Tibial nerve (tissue), 4 donors: ENCODE results near the gene BMP8B. TPM values are rescaled to one million over a fixed set of nuclear protein-coding genes. Genes with fewer than 3 reads are reported as not detected.

ENCODE experiments used
- DNase-seq, 2 donors: peaks; one replicate each; pipeline ENCODE4 v3.0.0-alpha.2; 2019; ENCODE audit warnings: low spot score in 2 of 2
- H3K27ac ChIP-seq, 4 donors: fragments of 200-600 bp; sonication (generic) in 3 of 4; one replicate each; pipeline ENCODE4 v1.5.1; 2017 to 2019; ENCODE audit warnings: mild to moderate bottlenecking in 1 of 4
- H3K27me3 ChIP-seq, 2 donors: fragments of 200-600 bp; sonication (generic) in 1 of 2; one replicate each; pipeline versions ENCODE4 v1.5.1 to v1.6.0; 2017 to 2019
- H3K36me3 ChIP-seq, 3 donors: fragments of 200-600 bp; sonication (generic); one replicate each; pipeline ENCODE4 v1.5.1; 2018 to 2019
- H3K4me1 ChIP-seq, 4 donors: fragments of 200-600 bp; sonication (generic) in 3 of 4; one replicate each; pipeline ENCODE4 v1.5.1; 2017 to 2019
- H3K4me3 ChIP-seq, 4 donors: fragments of 200-600 bp; sonication (generic) in 3 of 4; one replicate each; pipeline ENCODE4 v1.5.1; 2017 to 2019; ENCODE audit warnings: mild to moderate bottlenecking in 1 of 4, moderate library complexity in 1 of 4
- H3K9me3 ChIP-seq, 4 donors: fragments of 200-600 bp; sonication (generic) in 3 of 4; one replicate each; pipeline ENCODE4 v1.5.1; 2017 to 2019
- EP300 ChIP-seq, 2 donors: sonication (generic); formaldehyde crosslinking; IDR thresholded peaks; one replicate each; pipeline ENCODE4 v1.6.1; 2017; ENCODE audit warnings: antibody characterized with exemption in 2 of 2, mild to moderate bottlenecking in 1 of 2
- POLR2A ChIP-seq, 2 donors: fragments of 450-650 bp; IDR thresholded peaks; one replicate each; pipeline ENCODE4 v1.6.1; 2017; ENCODE audit warnings: antibody characterized with exemption in 2 of 2, mild to moderate bottlenecking in 2 of 2, moderate library complexity in 2 of 2
- WGBS, 2 donors: methylation state at CpG; one replicate each; pipeline ENCODE4 v1.1.5; 2018; 5-methylcytosine and 5-hydroxymethylcytosine counted together
- total RNA-seq, 4 donors: library from RNA; depleted of rRNA; stranded (reverse); fragments of >200 nt; gene quantifications; one replicate each; pipeline ENCODE4 v1.1.0, GENCODE V29; 2016
- TF ChIP-seq, protein P1 (sequence below), 5 experiments: fragments of 200-600 bp in 3 of 5; fragments of 450-650 bp in 2 of 5; sonication (generic) in 3 of 5; IDR thresholded peaks; one replicate each; pipeline ENCODE4 v1.5.1; 2016 to 2019; ENCODE audit warnings: antibody characterized with exemption in 5 of 5, mild to moderate bottlenecking in 3 of 5, moderate library complexity in 2 of 5

The BMP8B gene
- total RNA-seq, 4 donors from 2014 or later, result 13.6 to 33.9 (median 29.5) TPM

DNA sequence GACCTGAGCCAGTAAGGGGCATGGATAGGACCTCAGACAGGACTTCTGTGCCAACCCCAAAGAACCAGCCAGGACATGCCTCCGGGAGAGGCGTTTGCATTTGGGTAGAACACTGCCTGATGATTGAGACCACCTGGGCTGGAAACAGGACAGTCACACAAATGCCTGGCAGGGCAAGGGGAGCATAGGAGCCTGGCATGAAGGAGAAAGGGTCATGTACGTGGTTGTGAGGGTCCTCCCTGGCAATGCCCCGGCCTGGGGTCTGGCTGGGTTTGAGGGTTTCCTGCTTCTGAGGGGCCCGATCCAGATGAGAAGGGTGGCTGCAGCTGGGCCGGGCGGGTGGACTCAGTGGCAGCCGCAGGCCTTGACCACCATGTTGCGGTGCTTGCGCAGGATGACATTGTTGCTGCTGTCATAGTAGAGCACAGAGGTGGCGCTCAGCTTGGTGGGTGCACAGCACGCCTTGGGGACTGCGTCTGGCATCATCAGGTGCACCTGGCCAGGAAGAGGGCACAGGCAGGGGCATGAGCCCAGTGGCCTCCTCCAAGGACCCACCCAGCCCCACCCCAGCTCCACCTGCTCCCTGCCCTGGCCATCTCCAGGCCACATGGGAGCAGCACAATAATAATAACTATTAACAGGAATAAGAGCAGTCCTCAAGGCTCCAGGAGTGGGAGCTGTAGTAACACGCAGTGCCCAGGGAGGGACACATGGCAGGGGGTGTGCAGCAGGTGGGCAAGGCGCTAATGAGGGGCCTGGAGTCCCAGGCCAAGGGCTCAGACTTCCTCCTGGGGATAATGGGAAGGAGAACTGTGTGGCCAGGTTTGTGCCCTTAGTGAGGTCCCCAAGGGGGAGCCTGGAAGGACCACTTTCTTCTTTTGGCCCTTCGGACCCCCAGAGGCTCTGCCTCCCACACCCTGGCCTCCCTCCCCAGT is 28.3 kb downstream of the BMP8B start:
- Histone ChIP-seq H3K27ac (no peak overlapping the region), H3K27me3 (no peaks in the 10 kb centered on the region), H3K4me3 (no peak overlapping the region), H3K36me3 (peaks cover 0 to 81% (median 0%) of the 10 kb centered on the region in 3 donors), H3K9me3 (no peaks in the 10 kb centered on the region), H3K4me1 (no peaks in the 10 kb centered on the region)
- WGBS, 2 donors, result 90 to 96% methylated on average over 14 to 16 of the region's 16 CpGs
- DNase-seq, result no peak
- TF ChIP-seq POLR2A (IDR thresholded peaks at IDR 0.05) (no peak), EP300 (IDR thresholded peaks at IDR 0.05) (no peak)
- TF ChIP-seq, protein P1, sequence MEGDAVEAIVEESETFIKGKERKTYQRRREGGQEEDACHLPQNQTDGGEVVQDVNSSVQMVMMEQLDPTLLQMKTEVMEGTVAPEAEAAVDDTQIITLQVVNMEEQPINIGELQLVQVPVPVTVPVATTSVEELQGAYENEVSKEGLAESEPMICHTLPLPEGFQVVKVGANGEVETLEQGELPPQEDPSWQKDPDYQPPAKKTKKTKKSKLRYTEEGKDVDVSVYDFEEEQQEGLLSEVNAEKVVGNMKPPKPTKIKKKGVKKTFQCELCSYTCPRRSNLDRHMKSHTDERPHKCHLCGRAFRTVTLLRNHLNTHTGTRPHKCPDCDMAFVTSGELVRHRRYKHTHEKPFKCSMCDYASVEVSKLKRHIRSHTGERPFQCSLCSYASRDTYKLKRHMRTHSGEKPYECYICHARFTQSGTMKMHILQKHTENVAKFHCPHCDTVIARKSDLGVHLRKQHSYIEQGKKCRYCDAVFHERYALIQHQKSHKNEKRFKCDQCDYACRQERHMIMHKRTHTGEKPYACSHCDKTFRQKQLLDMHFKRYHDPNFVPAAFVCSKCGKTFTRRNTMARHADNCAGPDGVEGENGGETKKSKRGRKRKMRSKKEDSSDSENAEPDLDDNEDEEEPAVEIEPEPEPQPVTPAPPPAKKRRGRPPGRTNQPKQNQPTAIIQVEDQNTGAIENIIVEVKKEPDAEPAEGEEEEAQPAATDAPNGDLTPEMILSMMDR (IDR thresholded peaks at IDR 0.05), result no peak

DNA sequence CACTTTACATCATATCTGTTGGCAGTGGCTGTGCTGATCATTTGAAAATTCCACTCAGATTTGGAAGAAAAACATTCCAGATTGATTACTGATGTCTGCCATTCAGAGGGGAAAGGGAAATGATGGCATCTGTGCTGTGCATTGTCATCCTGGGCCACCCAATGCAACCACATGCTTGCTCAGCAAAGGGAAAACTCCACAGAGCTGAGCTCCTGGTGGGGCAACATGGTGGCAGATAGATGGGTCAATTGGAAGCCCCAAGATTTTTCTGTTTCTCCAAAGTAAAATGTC is 29.3 kb downstream of the BMP8B start:
- no peak for DNase-seq
- Histone ChIP-seq H3K4me3 (no peak overlapping the region), H3K9me3 (no peaks in the 10 kb centered on the region), H3K4me1 (no peaks in the 10 kb centered on the region), H3K27me3 (no peaks in the 10 kb centered on the region), H3K36me3 (peaks cover 2 to 91% (median 3%) of the 10 kb centered on the region in 3 donors), H3K27ac (no peak overlapping the region)
- TF ChIP-seq POLR2A (IDR thresholded peaks at IDR 0.05), result no peak
- TF ChIP-seq, protein P1 (IDR thresholded peaks at IDR 0.05), result no peak
- TF ChIP-seq EP300 (IDR thresholded peaks at IDR 0.05), result no peak

DNA sequence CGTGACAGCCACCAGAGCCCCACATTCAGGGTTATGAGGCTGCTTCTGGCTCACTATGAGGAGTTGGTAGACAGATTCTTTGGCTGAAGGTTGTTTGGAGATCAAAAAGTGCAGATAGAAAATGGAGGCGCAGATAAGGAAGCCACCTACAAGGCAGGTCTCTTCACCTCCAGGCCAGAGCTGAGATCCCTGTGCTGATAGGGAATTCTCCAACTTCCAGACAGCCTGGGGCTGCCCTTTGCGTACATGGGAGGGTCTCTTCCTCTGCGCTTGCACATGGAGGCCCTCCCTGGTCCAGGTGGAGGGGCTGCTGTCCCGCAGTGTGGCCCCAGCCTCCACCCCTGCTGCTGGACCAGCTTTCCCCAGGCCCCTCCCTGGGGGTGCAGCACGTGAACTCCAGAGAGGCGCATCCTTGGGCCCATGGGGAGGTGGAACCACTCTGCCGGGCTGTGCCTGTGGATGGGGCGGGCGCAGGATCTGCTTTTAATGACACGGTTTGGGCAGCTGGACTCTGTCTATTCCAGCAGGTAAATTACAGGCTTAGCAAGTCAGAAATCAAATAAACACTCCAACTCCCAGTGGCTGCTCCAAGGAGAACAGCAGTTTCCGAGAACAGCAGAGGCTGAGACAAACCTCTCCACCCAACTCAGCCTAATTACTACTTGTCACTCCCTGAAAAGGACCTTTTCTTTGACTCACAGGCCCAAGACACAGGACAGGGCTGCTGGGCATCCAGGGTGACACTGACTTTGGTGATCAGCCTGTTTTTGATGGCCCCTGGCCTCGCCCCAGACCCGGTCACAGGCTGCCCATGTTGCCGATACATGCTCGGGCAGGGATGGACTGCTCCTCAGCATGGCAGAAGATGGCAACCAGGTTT is 29.9 kb downstream of the BMP8B start:
- WGBS, 2 donors, result 82 to 86% methylated on average over 15 to 16 of the region's 16 CpGs
- Histone ChIP-seq H3K9me3 (no peaks in the 10 kb centered on the region), H3K36me3 (peaks cover 3 to 95% (median 5%) of the 10 kb centered on the region in 3 donors), H3K4me1 (no peaks in the 10 kb centered on the region), H3K27me3 (no peaks in the 10 kb centered on the region), H3K27ac (no peak overlapping the region), H3K4me3 (no peak overlapping the region)
- TF ChIP-seq, protein P1 (IDR thresholded peaks at IDR 0.05), result no peak
- TF ChIP-seq POLR2A (IDR thresholded peaks at IDR 0.05), result no peak
- TF ChIP-seq EP300 (IDR thresholded peaks at IDR 0.05), result no peak
- no peak for DNase-seq

DNA sequence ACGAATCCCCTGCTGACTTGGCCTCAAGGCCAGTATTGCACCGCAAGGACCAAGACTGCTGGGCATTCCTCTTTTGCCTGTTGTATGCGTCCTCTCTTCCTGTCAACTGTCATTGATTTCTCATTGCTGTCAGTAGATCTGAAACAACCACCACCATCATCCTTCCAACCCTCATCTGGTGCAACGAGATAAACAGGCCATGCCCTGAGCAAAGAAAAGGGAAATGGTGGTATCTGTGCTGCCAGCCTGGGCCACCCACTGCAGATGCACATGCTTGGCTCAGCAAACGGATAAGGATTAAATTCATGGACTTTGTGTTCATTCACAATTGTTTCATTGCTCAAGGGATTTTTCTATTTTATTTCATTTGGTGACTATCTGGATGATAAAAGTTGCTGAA is 31.2 kb downstream of the BMP8B start:
- Histone ChIP-seq H3K36me3 (peaks cover 3 to 100% (median 5%) of the 10 kb centered on the region in 3 donors), H3K4me1 (no peaks in the 10 kb centered on the region), H3K9me3 (no peaks in the 10 kb centered on the region), H3K27me3 (no peaks in the 10 kb centered on the region), H3K27ac (no peak overlapping the region), H3K4me3 (no peak overlapping the region)
- TF ChIP-seq EP300 (IDR thresholded peaks at IDR 0.05) (no peak), POLR2A (IDR thresholded peaks at IDR 0.05) (no peak)
- TF ChIP-seq, protein P1 (IDR thresholded peaks at IDR 0.05), result no peak
- 70 to 78% methylated on average over 5 of the region's 5 CpGs for WGBS, 2 donors
- DNase-seq, result no peak
